Measurements from ENCODE around the gene MPST.

GRCh38 chr22:37057226-37057625, 37.7 kb downstream of the MPST start:
- TF ChIP-seq POLR2A (IDR thresholded peaks at IDR 0.05; ENCODE audit: low read depth, low read length): no peak
- no peak for TF ChIP-seq POLR2AphosphoS5 (IDR thresholded peaks at IDR 0.05; ENCODE audit: low read depth, low read length)

Measured in GM12891 (cell line).